HG02973 (cell line): ENCODE measurements around the gene CIB4.

Source experiments
- ATAC-seq: cut with Tn5 transposase; IDR thresholded peaks from one replicate; pipeline ENCODE4 v1.9.1; 2021; ENCODE audit warnings: moderate library complexity; ENCODE audit not compliant: unreplicated experiment

Gene CIB4

DNA sequence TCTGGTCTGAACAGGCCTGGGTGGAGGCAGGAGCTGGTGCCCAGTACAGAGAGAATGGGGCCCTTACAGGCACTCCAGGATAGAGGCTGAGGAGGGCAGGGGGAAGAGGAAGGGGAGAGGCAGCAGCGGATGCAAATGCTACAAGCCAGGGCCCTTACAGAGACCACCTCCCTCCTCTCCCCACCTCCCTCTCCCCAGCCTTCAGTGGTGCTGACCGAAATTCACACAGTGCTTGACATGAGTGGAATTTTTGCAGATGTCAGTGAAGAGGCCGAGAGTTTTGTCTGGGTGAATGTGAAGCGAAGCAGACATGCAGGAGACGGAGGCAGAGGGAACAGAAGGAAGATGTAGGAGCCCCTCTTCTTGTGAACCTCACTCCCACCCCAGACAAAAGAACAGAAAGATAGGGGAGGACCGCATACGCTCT is 31.9 kb downstream of the CIB4 start:
- no peak for ATAC-seq

DNA sequence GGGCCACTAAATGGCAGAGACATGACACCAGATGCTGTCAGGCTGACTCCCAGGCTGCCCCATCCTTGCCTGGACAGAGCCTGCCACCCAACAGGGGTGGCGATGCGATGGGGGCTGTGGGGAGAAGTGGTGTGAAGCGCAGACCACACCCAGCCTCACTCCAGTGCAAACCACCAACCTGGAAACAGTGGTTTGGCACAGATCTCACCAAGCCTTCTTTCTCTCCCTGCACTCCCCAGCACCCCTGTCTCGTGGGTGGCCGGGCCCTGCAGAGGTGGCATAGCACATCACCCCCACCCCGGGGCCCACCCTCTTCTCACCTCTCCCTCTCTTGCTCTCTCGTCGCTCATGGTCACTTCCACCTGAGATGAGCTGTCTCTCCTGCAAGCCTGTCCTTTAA is 32.6 kb downstream of the CIB4 start:
- ATAC-seq = no peak

DNA sequence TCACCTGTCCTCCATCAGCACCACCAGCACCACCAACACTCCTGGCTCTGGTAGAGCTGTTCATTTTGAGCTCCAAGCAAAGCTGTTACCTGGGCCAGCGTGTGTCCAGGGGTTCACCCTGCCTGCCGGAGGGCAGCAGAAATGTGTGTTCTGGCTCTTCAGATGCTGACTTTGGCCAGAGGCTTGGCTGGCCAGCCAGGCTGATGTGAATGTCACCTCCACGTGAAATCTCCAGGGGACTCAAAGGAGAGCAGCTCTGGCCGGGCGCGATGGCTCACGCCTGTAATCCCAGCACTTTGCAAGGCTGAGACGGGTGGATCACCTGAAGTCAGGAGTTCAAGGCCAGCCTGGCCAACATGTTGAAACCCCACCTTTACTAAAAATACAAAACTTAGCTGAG is 33.5 kb downstream of the CIB4 start:
- ATAC-seq = no peak

DNA sequence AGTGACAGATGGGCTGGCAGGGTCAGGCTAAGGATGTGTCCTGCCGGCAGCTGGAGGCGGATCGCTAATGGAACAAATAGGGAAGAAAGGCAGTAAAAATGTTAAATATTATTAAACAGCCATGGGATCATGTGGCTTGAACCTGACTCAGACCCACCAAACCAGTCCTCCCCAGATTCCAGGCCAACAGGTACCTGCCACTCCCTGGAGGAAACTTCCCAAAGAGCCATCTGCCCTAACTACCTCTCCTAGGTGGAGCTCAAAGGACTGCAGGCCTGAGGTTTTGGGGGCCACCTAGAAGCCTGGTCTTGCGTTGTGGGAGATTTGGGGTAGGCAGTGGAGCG is 34.3 kb downstream of the CIB4 start:
- ATAC-seq = no peak

GRCh38 chr2:26605999-26606846 is 34.9 kb downstream of the CIB4 start:
- no peak for ATAC-seq

DNA sequence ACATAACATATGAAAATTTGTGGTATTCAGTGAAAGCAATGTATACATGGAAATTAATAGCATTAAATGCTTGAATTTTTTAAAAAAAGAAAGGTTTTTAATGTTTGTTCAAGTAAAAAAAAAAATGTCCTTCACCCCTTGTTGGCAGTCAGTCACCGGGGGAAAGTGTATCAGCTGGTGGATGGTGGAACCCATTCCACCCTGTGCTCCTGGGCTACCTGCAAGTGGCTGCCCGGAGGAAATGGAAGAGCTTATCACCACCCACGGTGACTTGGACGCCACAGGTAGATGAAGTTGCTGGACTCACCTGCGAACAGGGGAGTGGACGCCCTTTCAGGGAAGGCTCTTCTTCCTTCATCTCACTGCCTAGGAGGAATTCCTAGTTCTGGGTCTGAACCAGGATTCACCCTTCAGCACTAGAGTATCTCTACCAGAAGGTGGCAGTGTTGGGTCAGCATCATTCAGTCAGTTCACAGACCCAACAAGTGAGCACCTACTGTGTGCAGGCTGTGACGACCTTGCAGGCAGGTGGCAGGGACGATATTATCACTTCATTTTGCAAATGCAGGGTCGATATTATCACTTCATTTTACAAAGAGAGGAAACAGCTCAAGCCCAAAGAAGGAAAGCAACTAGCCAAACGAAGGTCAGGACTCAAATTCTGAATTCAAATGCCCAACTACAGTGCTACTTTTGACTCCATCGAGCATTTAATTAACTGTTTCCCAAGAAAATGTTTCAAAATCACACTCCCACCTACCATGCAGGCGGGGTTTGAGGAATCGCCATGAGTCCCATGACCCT is 35.8 kb downstream of the CIB4 start:
- no peak for ATAC-seq

DNA sequence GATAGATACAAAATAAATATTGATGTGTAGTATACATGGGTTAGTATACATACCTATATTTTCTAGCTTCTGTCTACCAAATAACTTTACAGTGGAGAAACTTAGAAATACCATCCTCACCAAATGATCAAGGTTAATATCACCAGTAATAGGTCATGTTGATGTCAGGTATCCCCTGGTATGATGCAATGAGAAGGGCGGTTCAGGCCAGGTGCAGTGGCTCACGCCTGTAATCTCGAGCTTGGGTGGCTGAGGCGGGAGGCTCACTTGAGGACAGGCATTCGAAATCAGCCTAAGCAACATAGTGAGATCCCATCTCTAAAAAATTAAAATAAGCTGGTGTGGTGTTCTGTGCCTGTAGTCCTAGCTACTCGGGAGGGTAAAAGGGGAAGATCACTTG is 38.6 kb downstream of the CIB4 start:
- no peak for ATAC-seq

DNA sequence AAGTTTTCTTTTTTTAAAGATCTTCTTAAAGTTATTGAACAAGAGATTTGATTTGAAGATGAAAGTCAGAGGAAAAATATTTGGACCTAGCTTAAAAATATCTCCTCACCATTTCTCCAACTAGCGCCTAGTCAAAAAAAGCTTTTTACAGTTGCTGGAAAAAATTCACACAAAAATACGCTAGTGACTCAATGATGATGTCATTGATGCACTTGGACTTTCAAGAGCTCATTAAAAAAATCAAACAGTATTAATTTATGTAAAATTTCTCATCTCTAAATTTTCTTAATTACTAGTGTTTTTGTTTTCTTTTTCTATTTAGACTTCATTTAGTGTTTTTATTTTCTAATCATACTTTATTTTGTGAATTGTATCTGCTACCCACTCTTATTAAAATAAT is 41.8 kb downstream of the CIB4 start:
- no peak for ATAC-seq

DNA sequence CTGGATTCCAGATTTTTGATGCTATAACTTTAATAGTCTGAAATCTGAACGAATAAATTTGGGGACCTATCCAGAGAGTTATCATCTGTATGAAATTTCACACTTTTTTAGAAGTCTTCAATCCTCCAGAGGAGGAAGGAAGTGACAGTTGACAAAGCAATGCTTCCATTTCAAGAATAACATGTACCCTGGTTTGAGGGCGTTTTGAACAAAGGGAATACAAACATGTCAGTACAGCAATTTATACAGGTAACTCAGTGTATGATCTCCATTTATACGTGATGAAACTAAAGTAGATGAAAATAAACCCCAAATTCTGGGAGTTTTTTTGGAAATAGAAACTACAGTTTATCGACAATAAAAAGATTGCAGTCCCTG is 42.2 kb downstream of the CIB4 start:
- no peak for ATAC-seq

- no peak for ATAC-seq
Observed at GRCh38 chr2:26598336-26598995, 42.7 kb downstream of the CIB4 start.

DNA sequence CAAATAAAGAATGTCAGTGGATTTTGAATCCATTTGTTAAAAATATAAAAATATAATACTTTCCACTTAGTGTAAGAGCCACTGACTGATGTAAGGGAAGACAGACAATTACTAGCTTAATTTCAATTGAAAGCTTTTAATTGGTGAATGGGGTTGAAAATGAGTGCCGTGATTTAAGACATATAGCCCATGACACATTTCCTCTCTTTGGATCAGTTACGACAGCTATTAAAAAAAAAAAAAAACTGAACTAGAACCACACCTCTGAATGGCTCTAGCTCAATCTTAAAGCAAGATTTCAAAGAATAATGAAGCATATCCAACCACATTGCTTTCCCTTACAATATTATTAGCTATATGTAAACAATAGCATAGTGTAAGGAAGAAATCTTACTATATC is 44.0 kb downstream of the CIB4 start:
- no peak for ATAC-seq

GRCh38 chr2:26595146-26595545 is 46.0 kb downstream of the CIB4 start:
- no peak for ATAC-seq

- no peak for ATAC-seq
Observed at GRCh38 chr2:26591619-26592505, 49.3 kb downstream of the CIB4 start.

GRCh38 chr2:26590980-26591618 is 50.1 kb downstream of the CIB4 start:
- no peak for ATAC-seq

DNA sequence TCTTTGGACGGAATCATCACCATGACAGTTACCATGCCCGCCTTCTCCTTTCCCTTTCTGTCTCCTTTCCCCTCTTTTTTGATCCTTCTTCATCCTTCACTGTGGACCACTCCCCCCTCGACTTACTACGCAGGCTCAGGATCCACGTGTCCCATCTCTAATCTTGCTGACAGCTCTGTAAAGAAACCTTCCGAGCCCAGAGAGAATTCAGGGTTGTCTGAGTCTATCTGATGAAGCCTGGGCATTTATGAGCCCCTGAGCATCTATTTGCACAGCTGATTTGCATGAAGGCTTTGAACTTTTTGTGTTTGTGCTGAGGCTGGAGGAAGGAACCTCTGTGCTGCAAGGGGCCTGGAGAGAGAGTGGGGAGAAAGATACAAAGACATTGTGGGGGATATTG is 50.7 kb downstream of the CIB4 start:
- no peak for ATAC-seq

- no peak for ATAC-seq
Observed at GRCh38 chr2:26588576-26588975, 52.6 kb downstream of the CIB4 start.

- ATAC-seq = no peak
Observed at GRCh38 chr2:26587994-26588393, 53.2 kb downstream of the CIB4 start.

- no peak for ATAC-seq
Observed at GRCh38 chr2:26585966-26586365, 55.2 kb downstream of the CIB4 start.

- ATAC-seq = no peak
Observed at GRCh38 chr2:26585100-26585499, 56.1 kb downstream of the CIB4 start.

GRCh38 chr2:26584656-26585055 is 56.5 kb downstream of the CIB4 start:
- no peak for ATAC-seq
